GM18511 (cell line): ENCODE results near the gene SEC14L1.

Source experiments
- ATAC-seq: cut with Tn5 transposase; IDR thresholded peaks from one replicate; pipeline ENCODE4 v1.9.1; 2021; ENCODE audit warnings: mild to moderate bottlenecking, moderate library complexity; ENCODE audit not compliant: unreplicated experiment

The SEC14L1 gene

DNA sequence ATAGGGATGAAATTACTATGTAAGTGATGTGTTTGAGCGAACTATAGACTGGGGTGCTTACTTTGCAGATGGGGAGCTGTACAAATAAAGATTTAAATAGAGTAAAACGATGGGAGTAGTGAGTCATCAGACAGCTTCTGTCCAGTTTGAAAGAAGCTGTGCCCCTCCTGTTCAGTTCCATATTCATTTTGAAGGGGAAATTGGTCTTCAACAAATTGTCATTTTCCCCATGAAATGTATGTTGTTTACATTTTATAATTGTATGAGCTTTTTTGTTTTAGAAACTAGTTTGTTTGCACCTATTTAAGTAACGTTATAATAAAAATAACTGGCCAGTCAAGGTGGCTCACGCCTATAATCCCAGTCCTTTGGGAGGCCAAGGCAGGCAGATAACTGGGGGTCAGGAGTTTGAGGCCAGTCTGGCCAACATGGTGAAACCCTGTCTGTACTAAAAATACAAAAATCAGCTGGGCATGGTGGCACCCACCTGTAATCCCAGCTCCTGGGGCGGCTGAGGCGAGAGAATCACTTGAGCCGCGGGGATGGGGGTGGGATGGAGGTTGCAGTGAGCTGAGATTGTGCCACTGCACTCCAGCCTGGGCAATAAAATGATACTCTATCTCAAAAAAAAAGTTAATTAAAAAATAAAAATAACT lies 20.2 kb downstream of the SEC14L1 start:
- ATAC-seq: no peak

DNA sequence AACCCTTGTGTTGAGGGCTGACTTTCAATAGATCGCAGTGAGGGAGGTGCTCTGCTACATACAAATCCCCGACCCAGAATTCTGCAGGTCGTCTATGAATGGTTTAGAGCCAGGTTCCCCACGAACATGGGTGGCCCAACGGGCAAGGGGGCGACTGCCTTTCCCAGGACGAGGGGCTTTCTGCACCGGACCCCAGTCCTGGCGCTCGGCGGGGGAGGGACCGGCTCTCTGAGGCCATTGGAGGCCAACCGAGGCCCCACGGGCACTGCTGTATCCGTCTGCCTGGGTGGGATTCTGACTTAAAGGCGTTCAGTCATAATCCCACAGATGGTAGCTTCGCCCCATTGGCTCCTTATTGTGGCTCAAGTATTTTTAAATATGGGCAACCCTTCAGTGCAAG lies 21.2 kb downstream of the SEC14L1 start:
- ATAC-seq: no peak

DNA sequence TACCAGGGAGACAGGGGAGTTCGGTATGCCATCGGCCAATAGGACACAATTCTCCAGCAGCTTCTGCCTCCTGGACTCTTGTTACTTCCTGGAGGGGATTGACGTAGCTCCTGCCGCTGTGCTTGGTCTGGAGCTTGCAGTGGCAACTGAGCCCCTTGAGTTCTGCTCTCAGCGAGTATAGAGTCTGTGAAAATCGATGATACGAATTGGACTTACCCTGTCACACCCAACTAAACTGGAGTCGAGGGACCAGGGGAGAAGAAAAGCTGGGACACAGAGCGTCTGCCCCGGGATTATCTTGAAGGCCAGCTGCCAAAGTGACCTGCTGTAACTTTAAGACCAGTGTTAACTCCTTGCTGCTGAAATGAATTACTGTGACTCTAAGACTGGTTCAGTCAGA lies 22.2 kb downstream of the SEC14L1 start:
- no peak for ATAC-seq

GRCh38 chr17:77163511-77164280 lies 22.9 kb downstream of the SEC14L1 start:
- no peak for ATAC-seq

GRCh38 chr17:77164483-77165091 lies 23.8 kb downstream of the SEC14L1 start:
- no peak for ATAC-seq

DNA sequence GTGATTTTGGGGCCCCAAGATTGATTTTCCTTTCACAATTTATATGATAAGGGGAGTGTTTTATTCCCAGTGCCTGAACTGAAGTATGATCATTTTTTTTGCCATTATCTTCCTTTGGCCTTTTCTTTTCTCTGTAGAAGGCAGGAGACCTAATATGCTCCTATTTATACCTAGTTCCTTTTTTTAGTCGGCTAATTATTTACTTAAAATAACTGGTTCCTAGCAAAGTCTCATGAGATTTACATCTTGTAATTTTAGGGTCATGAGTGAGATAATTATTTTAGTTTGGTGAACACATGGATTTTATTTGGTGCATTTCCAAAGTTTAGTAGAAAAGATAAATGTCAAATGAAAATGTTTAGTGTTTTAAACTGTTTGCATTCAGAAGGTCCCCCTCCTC lies 24.8 kb downstream of the SEC14L1 start:
- ATAC-seq: no peak

DNA sequence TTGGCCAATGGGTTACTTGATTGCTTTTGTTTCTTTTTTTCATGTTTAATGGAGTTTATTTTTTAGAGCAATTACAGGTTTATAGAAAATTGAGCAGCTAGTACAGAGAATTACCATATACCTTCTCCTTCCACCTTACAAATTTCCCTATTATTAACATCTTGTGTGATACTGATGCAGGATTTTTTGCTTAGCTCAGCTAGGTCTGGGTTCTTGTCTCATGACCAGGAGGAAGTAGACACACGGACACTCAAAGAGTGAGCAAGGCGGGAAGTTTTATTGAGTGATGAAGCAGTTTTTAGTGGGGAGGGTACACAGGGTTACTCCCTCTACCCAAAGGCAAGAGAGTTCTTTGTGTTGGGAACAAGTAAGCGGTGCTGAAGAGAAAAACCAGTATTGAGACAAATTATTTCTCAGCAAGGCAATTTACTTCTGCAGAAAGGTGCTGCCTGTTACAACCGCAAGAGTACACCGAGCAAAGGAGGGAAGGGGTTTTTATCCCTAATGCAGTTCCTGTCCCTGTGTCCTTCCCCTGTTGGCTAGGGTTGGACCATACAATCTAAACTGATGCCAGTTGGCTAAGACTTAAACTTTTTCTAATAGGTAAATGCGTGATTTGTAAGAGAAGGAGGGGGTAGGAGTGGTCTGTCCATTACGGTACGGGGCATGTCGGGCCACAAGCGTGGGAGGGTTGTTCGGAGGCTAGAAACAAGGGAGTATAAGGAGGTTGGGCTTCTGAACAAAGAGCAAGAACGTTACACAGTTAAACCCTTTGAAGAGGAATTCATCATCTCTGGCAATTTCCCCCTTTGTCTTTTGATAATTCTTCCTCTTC lies 26.9 kb downstream of the SEC14L1 start:
- ATAC-seq: no peak

DNA sequence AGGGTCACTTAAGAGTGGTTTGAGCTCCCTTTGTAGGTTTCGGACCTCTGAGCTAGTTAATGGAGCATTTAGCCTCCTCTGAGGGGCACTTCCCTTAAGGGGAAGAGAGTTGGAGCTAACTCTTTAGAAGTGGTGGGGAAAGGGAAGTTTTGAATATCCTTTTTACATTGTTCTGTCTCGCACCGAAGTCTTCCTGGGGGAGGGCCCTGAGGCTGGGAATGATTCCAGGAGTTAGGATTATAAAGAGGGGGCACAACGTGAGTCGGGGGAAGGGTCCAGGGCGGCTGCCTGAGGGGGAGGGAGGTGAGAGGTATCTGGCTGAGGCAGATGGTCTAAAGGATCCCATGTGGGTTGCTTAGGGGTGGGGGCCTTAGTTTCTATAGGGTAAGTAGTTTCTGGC lies 32.3 kb downstream of the SEC14L1 start:
- no peak for ATAC-seq

DNA sequence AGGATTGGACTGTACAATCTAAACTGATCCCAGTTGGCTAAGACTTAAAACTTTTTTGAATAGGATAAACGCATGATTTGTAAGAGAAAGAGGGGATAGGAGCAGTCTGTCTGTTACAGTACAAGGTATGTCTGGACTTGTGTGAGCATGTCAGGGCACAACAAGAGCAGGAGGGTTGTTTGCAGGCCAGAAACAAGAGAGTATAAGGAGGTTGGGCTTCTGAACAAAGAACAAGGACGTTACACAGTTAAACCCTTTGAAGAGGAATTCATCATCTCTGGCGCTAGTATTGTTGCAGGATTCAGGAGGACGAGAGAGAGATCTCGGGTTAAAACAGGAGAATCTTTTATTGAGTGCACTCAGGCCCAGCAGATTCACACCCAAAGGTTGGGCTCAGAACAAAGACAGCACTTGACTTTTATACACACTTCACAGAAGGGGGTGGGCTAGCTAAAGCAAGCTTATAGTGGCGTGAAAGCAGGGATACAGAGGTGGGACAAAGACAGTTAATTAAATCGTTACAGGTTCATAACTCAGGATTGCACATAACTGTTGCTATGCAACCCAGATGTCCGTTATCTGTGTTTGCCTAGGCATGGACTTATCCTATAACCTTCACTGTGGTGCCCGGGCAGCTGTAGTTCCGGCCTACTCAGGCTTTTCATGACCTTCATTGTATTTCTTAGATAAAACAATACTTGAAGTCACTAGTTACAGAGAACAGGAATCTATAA lies 34.3 kb downstream of the SEC14L1 start:
- ATAC-seq: no peak

- ATAC-seq: no peak
These were observed 36.4 kb downstream of the SEC14L1 start for GRCh38 chr17:77177002-77177741.

DNA sequence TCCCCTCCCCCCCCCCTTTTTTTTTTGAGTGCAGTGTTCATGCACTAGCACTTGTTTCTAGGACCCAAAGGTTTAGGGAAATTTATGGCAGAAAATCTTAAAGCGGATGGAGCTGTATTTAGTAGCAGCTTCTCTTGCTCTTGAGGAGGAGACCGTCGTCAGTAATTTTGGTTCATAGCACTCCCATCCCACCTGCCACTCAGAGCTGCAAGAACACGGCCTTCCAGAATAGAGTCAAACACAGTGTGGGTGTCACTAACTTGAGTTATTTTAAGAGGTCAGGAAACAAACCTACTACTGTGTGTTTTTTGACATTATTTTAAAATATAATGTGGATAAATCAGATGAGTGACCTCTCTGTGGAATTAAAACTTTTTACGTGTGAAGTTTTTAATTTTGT lies 37.3 kb downstream of the SEC14L1 start:
- ATAC-seq: no peak

GRCh38 chr17:77178563-77178962 lies 37.8 kb downstream of the SEC14L1 start:
- no peak for ATAC-seq

- ATAC-seq: no peak
These were observed 40.0 kb downstream of the SEC14L1 start for GRCh38 chr17:77180503-77181357.

DNA sequence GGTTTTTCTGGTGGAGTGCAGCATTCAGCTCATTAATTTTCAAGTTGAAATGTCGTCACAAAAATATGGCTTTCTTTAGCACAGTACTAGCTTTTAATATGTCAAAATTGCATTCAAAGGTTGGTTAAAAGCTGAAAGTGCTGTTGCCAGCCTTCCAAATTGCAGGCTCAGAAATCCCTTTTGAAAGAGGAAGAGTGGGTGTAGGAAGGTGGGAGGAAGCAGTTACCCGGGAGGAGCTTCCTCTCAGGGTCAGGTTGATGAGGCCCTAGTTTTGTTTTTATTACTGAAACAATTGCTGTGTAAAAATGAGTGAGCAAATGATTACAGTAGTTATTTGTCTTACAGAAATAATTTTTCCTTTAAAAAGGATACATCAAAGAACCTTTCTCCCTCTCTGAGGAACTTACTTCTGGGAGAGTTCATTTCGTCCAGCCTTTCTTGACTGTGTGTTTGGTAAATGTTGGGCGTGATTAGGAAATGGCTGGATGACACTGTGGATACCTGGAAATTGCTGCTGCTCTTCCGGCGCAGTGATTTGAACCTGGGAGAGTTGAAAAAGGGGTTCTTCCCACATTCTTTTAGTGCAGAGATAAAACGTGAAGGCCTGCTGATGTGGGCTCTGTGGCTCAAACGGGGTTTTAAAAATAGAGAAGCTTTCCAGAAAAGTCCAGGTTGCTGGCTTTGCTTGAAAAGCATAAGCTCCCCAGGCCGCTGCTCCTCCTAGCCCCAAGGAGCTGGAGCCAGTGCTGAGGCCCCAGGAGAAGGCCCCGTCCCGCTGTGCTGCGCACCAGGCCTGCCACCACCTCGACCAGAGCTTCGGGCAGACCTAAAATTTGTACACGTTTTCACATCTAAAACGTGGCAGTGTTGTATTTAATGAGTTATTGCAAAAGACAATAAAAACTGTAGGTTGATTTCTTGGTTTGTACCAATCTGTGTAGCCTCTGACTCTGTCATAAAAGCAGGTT lies 41.7 kb downstream of the SEC14L1 start:
- ATAC-seq: no peak

GRCh38 chr17:77184474-77184873 lies 43.7 kb downstream of the SEC14L1 start:
- ATAC-seq: no peak

DNA sequence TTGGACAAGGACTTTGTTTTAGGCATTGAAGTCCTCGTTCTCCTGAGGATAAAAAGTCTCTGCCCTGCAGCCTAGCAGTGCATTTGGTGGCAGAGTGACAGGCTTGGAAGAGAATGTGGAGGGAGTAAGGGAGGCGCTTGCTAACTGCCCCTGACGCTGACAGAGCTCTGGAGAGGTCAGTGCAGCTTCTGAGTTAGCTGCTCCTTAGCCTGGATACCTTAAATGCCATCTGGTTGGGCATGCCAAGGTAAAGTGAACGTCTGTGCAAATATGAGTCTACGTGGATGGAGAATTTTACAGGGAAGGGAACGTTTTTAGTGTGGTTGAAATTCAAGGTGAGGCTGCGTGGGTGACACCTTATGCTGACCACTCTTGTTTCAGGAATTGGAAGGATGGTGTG lies 44.4 kb downstream of the SEC14L1 start:
- ATAC-seq: no peak

DNA sequence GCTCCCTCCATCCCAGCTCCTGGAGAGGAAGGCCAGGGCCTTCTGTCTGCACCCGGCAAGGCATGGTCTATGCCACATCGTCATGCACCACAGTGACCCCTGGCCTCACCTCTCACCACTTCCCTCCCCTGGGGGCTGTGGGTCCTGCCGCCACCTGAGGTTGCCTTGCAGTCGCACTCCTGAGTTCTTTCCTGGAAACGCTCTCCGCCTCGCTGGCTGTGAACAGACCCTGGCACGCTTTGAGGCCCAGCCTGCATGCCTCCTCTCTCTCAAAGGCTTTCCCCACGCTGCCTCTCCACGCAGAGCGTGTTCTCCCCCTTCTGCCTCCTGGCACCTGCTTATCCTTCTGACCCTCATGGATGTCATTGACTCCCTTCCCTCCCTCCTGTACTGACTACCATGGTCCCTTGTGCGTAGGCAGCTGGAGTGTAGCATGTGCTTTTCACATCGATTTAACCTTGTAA lies 45.4 kb downstream of the SEC14L1 start:
- ATAC-seq: no peak
